HEK293 (cell line): ENCODE measurements around the gene DDN.

ENCODE experiments used
- CTCF ChIP-seq: fragments of 450-650 bp; formaldehyde crosslinking; IDR thresholded peaks from 2 replicates; pipeline ENCODE4 v1.5.1; 2016; ENCODE audit warnings: missing biosample characterization, missing genetic modification characterization
- KLF8 ChIP-seq: fragments of 450-650 bp; formaldehyde crosslinking; IDR thresholded peaks from 2 replicates; pipeline ENCODE4 v1.5.1; 2016; ENCODE audit warnings: missing biosample characterization, missing genetic modification characterization
- YY1 ChIP-seq: fragments of 450-650 bp; formaldehyde crosslinking; IDR thresholded peaks from 2 replicates; pipeline ENCODE4 v1.5.1; 2018; ENCODE audit warnings: missing biosample characterization, missing genetic modification characterization
- ZNF302 ChIP-seq: fragments of 450-650 bp; formaldehyde crosslinking; IDR thresholded peaks from 2 replicates; pipeline ENCODE4 v1.5.1; 2016; ENCODE audit warnings: missing biosample characterization, missing genetic modification characterization, low read depth
- ZNF311 ChIP-seq: fragments of 450-650 bp; formaldehyde crosslinking; IDR thresholded peaks from 2 replicates; pipeline ENCODE4 v1.5.1; 2017; ENCODE audit warnings: missing biosample characterization, missing genetic modification characterization, borderline replicate concordance

DNA sequence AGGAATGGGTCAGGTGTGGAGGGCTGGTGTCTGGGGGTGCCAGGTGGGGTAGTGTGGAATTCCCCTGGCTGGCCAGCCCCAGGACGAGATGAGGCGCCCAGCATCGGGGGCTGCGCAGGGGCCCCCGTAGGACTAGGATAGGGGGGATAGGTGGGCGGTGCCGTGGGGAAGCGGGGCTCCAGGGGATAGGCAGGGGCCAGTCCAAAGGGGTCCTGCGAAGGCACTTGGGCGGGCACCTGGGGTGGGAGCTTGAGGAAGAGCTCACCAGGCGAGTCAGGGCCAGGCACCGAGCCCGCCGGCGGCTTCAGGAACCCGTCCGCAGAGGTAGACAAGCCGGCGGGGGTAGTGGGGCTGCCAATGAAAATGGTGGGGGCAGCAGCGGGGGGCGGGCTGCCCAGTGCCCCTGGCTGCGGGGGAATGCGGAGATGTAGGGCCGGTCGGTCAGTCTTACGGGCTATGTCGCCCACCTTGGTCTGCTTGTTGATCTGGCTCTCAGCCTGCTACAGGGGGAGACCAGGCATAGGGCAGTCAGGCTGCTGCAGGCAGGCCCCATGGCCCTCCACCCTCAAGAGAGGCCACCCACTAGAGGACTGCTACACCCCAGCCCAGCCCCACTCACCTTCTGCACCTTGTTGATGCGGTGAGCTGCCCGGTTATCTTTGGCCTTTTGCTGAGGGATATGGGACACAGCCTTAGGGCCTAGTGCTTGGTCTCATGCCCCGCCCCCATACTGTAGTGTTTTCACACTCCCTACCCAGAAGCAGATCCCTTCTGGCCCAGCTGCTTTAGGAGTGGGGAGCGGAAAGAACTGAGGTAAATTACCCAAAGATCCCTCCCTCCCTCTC is 42.1 kb upstream of the DDN start:
- TF ChIP-seq ZNF302 (no peak), ZNF311 (no peak), KLF8 (tag by site-specific recombination) (no peak), YY1 (tag by site-specific recombination) (no peak), CTCF (tag by site-specific recombination) (no peak)
